GM19238 (cell line): Measurements from ENCODE around the gene AZIN2.

Experiments used
- DNase-seq: peaks from one replicate; pipeline ENCODE4 v3.0.0; 2011; ENCODE audit warnings: low spot score; ENCODE audit not compliant: insufficient read length

The AZIN2 gene

GRCh38 chr1:33151116-33151515 lies 70.2 kb downstream of the AZIN2 start:
- DNase-seq = no peak

GRCh38 chr1:33152685-33153432 lies 71.9 kb downstream of the AZIN2 start:
- peak; percentile 28 for DNase-seq

GRCh38 chr1:33153650-33154049 lies 72.7 kb downstream of the AZIN2 start:
- DNase-seq = no peak

- no peak for DNase-seq
These were observed 75.1 kb downstream of the AZIN2 start for GRCh38 chr1:33155877-33156538.

- DNase-seq = no peak
These were observed 76.2 kb downstream of the AZIN2 start for GRCh38 chr1:33157131-33157530.

- DNase-seq = no peak
These were observed 77.4 kb downstream of the AZIN2 start for GRCh38 chr1:33158366-33158765.

GRCh38 chr1:33159577-33159976 lies 78.6 kb downstream of the AZIN2 start:
- DNase-seq = no peak

- DNase-seq = no peak
These were observed 80.2 kb downstream of the AZIN2 start for GRCh38 chr1:33161061-33161681.

- DNase-seq = no peak
These were observed 81.2 kb downstream of the AZIN2 start for GRCh38 chr1:33162141-33162540.

GRCh38 chr1:33163621-33164519 lies 82.9 kb downstream of the AZIN2 start:
- no peak for DNase-seq

- DNase-seq = no peak
These were observed 84.3 kb downstream of the AZIN2 start for GRCh38 chr1:33165209-33165608.

- no peak for DNase-seq
These were observed 84.9 kb downstream of the AZIN2 start for GRCh38 chr1:33165809-33166208.

- no peak for DNase-seq
These were observed 86.9 kb downstream of the AZIN2 start for GRCh38 chr1:33167650-33168447.

- no peak for DNase-seq
These were observed 87.8 kb downstream of the AZIN2 start for GRCh38 chr1:33168556-33169289.

GRCh38 chr1:33169290-33170055 lies 88.5 kb downstream of the AZIN2 start:
- DNase-seq = no peak
